COLO829 (cell line): ENCODE data around the gene TMEM183A.
A peak's percentile ranks its signal among the peaks of the same experiment; 100 is the strongest.
"Not testable (repeated sequence)": the region's sequence is repeated elsewhere in the genome, so short reads cannot be mapped to it uniquely, and the experiment has no call there.

Experiments
- DNase-seq: peaks from one replicate; pipeline ENCODE4 v3.0.0; 2012; ENCODE audit warnings: low spot score

TMEM183A gene

DNA sequence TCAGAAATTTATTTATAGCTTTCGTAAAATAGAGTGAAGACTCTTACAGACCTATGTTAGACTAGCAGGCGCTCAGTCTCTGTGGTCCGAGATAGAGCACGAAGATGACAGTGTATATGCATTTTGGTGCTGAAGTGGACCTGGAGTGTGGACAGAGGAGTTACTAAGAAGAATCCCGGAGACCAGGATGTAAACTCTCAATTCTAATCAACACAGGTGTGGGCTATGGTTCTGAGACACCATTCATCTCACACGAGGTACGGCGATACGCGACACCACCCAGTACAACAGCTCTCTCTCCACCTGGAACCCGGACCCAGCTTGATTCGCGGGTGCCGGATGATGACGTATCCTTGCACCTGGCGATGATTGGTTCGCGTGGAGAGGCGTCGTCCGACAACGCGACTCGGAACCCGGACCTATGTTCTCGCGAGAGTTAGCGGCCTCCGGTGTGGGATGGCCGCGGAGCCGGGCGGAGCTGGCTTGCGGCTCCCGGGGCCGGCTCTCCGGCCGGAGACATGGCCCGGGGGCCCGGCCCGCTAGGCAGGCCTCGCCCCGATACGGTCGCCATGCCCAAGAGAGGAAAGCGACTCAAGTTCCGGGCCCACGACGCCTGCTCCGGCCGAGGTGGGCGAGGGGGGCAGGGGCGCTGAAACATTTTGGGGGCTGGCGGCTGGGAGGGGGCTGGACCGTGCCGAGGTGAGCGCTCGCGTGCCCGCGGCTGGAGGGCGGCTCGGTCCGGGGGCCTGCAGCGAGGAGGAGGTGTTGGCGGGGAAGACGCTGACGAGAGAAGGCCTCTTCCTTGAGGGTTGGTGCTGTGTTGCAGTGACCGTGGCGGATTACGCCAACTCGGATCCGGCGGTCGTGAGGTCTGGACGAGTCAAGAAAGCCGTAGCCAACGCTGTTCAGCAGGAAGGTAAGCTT lies at the start of gene TMEM183A:
Gene TMEM183A, plus strand, starts transcription at position 427 of the 924 bp plus-strand sequence. Its CDS starts 92 bp downstream, at position 519.
- peak; percentile 94 for DNase-seq

GRCh38 chr1:202957733-202958543 lies 49.2 kb upstream of the TMEM183A start, which contains the start of gene ADIPOR1:
ADIPOR1 (minus strand) TSS chr1:202958312; CDS start chr1:202951070, 7,242 bp downstream.
- DNase-seq: peak; percentile 93

- DNase-seq: no peak
These were observed 48.5 kb upstream of the TMEM183A start for GRCh38 chr1:202958544-202959275.

DNA sequence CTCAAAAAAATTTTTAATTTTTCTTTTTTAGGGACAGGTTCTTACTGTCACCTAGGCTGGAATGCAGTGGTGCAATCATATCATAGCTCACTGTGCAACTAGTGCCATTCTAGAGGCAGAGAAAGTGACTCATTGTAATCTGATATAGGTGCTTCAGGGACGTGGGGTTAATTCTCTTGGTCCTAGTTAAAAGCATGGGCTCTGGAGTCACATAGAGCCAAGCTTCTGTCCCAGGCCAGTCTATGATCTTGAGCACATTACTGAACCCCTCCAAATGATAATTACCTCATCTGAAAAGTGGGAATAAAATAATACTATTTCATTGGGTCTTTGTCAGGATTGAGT lies 47.9 kb upstream of the TMEM183A start:
- no peak for DNase-seq

- no peak for DNase-seq
These were observed 45.8 kb upstream of the TMEM183A start for GRCh38 chr1:202961220-202961880.

DNA sequence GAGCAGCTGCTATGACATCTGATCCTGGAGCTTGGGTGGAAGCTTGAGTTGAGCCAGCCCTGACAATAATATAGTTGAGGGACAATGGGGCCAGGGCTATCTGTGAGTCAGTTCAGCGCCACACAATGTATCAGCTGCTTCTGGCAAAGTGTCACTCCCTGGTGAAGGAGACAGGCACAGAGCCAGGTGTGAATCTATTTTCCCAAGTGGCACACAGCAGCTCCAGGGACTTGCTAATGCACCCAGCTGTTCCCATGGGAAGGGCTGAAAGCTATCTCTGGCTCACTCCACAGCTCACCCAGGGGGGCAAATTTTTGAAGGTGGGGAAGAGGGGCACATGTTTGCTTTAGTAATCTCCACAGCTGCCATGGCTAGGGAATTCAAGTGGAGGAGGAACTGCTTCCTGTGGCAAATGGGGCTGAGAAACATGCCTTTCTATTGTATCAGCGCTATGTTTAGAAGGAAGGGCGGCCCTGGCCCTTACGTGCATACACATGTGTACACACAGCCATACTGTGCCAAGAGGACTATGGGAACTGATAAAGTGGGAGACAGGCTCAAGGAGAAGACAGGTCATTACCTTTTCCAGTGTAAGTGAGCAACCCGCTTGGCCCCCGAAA lies 42.3 kb upstream of the TMEM183A start:
- no peak for DNase-seq

- no peak for DNase-seq
These were observed 41.8 kb upstream of the TMEM183A start for GRCh38 chr1:202965422-202965821.

DNA sequence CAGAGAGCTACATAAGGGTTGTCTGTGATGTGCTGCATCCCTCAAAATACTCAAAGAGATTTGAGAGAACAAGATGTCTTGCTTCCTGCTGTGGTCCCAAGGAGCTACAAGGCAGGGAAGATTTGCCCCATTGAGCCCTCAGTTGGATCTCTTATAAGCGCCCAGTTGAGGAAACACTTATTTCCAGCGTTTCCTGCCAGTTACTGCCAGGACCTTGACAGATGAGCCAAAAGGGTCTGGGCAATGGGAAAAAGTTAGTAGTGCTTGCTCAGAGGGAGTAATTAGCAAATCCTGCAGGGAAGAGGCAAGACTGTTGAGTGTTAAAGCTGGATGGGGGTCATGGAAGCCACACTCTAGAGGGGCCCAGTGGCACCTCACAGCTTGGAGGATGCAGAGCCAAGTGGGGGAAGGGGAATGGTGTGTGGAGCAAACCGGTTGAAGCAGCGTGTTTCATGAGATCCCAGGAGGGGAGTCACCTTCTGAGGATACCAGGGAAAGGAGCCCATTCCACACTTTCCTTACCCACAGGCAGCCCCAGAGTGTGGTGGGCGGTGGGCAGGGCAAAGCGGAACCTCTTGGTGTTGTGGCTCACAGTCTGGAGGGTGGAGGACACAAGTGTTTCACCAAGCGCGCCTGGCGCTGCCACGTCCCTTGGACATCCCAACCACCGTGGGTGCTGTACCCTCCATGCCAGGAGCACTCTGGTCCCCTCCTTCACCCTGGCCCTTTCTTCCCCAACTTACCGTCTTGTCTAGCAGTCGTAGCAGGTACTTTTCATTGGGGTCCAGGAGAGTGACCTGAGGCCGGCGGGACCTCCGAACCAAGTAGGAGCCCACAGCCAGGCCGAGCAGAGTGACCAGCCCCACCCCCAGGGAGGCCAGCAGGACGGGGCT lies 40.9 kb upstream of the TMEM183A start:
- DNase-seq: no peak

GRCh38 chr1:202967684-202968281 lies 39.4 kb upstream of the TMEM183A start:
- DNase-seq: no peak

- DNase-seq: no peak
These were observed 38.8 kb upstream of the TMEM183A start for GRCh38 chr1:202968351-202968750.

DNA sequence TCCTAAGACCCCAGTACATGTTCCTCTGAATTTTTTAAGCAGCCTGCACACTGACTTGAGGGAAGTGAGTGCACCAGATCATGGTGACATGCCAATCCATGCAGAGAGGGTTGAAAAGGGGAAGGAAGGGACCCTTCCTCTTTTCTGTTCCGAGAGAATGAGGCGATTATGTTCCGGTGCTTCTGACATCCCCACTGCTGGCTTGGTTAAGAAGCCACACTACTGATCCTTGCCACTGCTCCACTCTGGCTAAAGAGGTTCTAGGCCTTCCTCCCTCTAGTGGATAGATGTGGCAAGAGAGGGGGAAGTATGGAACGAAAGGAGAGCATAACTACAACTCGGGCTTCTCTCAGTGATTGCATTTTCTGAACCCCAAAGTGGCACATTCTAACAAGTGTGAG lies 38.3 kb upstream of the TMEM183A start:
- peak; percentile 63 for DNase-seq

DNA sequence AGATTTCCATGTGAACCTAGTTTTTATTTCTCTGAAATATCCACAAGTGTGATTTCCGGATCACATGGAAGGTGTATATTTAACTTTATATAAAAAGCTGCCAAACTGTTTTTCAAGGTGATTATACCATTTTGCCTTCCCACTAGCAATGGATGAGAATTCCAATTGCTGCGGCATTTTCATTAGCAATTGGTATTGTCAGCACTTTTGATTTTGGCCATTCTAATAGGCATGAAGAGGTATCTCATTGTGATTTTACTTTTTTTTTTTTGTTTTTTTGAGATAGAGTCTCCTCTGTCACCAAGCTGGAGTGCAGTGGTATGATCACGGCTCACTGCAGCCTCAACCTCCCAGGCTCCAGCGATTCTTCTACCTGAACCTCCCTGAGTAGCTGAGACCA lies 35.1 kb upstream of the TMEM183A start:
- no peak for DNase-seq

DNA sequence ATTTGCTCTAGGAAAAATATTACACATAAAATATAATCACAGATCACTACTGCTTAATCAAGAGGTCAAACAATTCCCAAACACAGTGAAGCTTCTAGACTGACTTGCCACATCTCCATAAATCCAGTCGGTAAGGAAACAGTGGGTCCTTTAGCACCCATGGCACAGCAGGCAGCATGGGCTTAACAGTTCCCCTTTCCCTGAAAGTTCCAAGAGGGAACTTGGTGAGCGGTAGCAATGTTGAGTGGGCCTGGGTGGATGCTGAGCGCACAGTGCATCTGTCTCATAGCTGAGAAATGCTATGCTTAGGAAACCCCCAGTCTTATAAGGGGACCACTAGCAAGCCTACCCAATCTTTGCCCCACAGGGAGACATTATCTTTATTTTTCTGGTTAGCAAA lies 32.3 kb upstream of the TMEM183A start:
- no peak for DNase-seq

- no peak for DNase-seq
These were observed 30.5 kb upstream of the TMEM183A start for GRCh38 chr1:202976633-202977032.

- DNase-seq: no peak
These were observed 27.7 kb upstream of the TMEM183A start for GRCh38 chr1:202979459-202979858.

DNA sequence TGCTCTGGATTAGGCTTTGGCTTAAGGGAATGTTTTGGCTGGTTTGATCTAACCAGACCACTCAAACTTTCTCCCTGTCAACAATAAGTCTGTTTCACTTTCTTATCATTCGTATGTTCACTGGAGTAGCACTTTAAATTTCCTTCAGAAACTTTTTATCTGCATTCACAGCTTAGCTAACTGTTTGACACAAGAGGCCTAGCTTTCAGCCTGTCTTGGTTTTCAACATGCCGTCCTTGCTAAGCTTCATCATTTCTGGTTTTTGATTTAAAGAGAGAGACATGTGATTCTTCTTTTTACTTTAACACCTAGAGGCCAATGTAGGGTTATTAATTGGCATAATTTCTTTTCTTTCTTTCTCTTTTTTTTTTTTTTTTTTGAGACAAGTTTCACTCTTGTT lies 25.2 kb upstream of the TMEM183A start:
- no peak for DNase-seq

GRCh38 chr1:202982715-202983430 lies 24.3 kb upstream of the TMEM183A start:
- DNase-seq: no peak

GRCh38 chr1:202986120-202986519 lies 21.1 kb upstream of the TMEM183A start:
- not testable (repeated sequence) for DNase-seq

- no peak for DNase-seq
These were observed 19.9 kb upstream of the TMEM183A start for GRCh38 chr1:202987255-202987654.
